ENCODE data around the gene CCDC192. TPM values are rescaled to one million over a fixed set of nuclear protein-coding genes. Genes with fewer than 3 reads are reported as not detected.
"Not testable (repeated sequence)": the region's sequence is repeated elsewhere in the genome, so short reads cannot be mapped to it uniquely, and the experiment has no call there.

The CCDC192 gene
- total RNA-seq, 1 donor from 2014 or later = not detected

DNA sequence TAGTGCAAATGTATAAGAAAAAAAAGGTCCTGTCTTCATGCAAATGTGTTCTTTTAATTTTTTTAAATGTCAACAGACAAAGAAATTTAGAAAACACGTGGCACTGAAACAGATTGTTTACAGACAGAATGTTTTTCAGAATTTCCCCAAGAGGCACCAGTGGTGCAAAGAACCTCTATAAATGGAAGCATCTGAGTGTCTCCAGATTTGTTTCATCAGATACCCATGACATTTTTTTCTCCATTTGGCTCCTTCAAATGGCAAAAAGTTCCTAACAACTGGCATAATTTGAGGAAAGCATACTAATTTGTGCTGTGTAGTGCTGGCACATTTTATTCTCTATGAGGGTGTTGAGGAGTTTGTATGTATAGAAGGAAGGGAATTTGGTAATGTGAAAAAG, 15.0 kb downstream of the CCDC192 start:
- no peaks in the 10 kb centered on the region for H3K27me3 ChIP-seq (ENCODE audit: control insufficient read depth, insufficient read depth, low read length)
- H3K4me3 ChIP-seq (ENCODE audit: low read depth, low read length) = no peak overlapping the region
- TF ChIP-seq, protein P1, sequence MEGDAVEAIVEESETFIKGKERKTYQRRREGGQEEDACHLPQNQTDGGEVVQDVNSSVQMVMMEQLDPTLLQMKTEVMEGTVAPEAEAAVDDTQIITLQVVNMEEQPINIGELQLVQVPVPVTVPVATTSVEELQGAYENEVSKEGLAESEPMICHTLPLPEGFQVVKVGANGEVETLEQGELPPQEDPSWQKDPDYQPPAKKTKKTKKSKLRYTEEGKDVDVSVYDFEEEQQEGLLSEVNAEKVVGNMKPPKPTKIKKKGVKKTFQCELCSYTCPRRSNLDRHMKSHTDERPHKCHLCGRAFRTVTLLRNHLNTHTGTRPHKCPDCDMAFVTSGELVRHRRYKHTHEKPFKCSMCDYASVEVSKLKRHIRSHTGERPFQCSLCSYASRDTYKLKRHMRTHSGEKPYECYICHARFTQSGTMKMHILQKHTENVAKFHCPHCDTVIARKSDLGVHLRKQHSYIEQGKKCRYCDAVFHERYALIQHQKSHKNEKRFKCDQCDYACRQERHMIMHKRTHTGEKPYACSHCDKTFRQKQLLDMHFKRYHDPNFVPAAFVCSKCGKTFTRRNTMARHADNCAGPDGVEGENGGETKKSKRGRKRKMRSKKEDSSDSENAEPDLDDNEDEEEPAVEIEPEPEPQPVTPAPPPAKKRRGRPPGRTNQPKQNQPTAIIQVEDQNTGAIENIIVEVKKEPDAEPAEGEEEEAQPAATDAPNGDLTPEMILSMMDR (IDR thresholded peaks at IDR 0.05; ENCODE audit: insufficient read depth, low read length, poor library complexity, severe bottlenecking) = no peak
- no peak for DNase-seq (ENCODE audit: low read depth)
- no peaks in the 10 kb centered on the region for H3K36me3 ChIP-seq (ENCODE audit: control insufficient read depth, insufficient read depth, low read length)

DNA sequence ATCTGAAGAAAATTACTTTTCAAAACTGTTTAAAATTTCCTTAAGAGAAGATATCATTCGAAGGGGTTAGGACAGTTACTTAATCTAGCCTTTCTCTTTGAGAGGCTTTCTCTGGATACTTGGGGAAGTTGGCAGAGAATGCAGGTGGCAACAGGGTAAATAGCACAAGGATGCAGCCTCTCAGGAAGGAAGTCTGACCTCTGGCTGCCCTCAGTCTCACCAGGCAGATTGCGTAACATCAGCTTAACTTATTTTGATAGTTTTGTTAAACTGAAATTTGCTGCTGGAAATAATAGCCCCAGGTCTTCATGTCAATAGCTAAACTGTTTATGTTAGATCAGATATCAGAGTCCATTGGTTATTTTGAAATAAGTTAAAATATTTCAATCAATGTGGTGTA, 20.4 kb downstream of the CCDC192 start:
- no peak for DNase-seq (ENCODE audit: low read depth)
- H3K4me3 ChIP-seq (ENCODE audit: low read depth, low read length) = no peak overlapping the region
- TF ChIP-seq, protein P1 (IDR thresholded peaks at IDR 0.05; ENCODE audit: insufficient read depth, low read length, poor library complexity, severe bottlenecking) = no peak
- H3K27me3 ChIP-seq (ENCODE audit: control insufficient read depth, insufficient read depth, low read length) = no peaks in the 10 kb centered on the region
- H3K36me3 ChIP-seq (ENCODE audit: control insufficient read depth, insufficient read depth, low read length) = no peaks in the 10 kb centered on the region

DNA sequence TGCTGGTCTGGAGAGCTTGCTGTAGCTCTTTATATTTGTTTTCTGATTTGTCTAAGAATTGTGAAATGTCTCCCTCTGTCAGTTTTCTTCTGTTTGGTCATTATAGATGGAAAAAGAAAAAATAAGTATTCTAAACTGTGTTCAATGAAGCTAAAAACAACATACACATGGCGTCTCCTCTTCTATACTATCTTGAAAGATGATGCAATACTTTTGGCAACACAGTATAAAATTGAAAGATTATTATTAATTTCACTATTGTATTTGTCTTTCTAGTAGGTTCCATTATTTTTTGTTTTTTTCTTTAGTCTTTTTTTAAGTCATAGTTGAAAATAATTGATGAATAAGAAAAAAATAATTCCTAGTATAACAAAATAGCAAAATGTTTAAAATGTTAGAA, 22.5 kb downstream of the CCDC192 start:
- H3K27me3 ChIP-seq (ENCODE audit: control insufficient read depth, insufficient read depth, low read length) = no peaks in the 10 kb centered on the region
- H3K4me3 ChIP-seq (ENCODE audit: low read depth, low read length) = no peak overlapping the region
- no peak for DNase-seq (ENCODE audit: low read depth)
- TF ChIP-seq, protein P1 (IDR thresholded peaks at IDR 0.05; ENCODE audit: insufficient read depth, low read length, poor library complexity, severe bottlenecking) = no peak
- H3K36me3 ChIP-seq (ENCODE audit: control insufficient read depth, insufficient read depth, low read length) = no peaks in the 10 kb centered on the region

DNA sequence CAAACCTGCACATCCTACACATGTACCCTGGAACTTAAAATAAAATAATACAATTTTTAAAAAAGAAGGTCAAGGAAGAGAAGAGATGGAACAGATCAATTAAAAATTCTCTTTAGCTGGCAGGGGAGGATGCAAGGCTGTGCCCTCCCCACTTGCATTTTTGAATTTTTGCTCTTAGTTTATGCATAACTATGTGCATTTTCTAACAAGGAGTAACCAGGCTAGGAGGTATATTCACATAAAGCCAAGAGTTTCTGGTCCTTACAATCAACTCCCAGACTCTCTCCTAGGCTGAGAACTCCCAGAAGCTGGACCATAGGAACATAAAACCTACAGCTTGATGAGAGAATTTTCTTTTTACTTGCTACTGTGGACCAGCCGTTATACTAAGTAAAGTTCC, 29.8 kb downstream of the CCDC192 start:
- no peak for DNase-seq (ENCODE audit: low read depth)
- H3K36me3 ChIP-seq (ENCODE audit: control insufficient read depth, insufficient read depth, low read length) = no peaks in the 10 kb centered on the region
- no peak overlapping the region for H3K4me3 ChIP-seq (ENCODE audit: low read depth, low read length)
- TF ChIP-seq, protein P1 (IDR thresholded peaks at IDR 0.05; ENCODE audit: insufficient read depth, low read length, poor library complexity, severe bottlenecking) = no peak
- H3K27me3 ChIP-seq (ENCODE audit: control insufficient read depth, insufficient read depth, low read length) = no peaks in the 10 kb centered on the region

DNA sequence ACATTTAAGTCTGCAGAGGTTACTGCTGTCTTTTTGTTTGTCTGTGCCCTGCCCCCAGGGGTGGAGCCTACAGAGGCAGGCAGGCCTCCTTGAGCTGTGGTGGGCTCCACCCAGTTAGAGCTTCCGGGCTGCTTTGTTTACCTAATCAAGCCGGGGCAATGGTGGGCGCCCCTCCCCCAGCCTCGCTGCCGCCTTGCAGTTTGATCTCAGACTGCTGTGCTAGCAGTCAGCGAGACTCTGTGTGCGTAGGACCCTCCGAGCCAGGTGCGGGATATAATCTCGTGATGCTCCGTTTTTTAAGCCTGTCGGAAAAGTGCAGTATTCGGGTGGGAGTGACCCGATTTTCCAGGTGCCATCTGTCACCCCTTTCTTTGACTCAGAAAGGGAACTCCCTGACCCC, 36.2 kb downstream of the CCDC192 start:
- not testable (repeated sequence) for H3K36me3 ChIP-seq (ENCODE audit: control insufficient read depth, insufficient read depth, low read length); H3K4me3 ChIP-seq (ENCODE audit: low read depth, low read length); H3K27me3 ChIP-seq (ENCODE audit: control insufficient read depth, insufficient read depth, low read length); DNase-seq (ENCODE audit: low read depth)

DNA sequence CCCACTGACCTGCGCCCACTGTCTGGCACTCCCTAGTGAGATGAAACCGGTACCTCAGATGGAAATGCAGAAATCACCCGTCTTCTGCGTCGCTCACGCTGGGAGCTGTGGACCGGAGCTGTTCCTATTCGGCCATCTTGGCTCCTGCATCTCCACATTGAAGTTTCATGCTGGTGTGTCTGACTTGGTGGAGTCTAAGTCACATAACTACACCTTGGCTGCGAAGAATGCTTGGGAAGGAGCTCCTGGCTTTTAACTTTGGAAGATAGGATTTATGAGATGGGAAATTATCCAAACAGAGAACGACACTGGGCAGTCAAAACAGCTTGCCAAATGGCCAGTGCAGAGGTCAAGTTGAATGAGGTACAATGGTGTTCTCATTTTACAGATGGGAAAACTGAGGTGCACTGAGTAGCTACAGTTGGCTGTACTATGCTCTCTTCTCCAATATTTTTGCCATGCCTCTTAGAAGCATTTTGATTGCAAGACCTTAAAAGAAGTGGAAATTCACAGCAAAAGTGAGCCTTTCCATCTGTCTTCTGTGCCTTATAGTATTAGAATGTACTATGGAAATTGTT, 36.7 kb downstream of the CCDC192 start:
- no peak overlapping the region for H3K4me3 ChIP-seq (ENCODE audit: low read depth, low read length)
- H3K36me3 ChIP-seq (ENCODE audit: control insufficient read depth, insufficient read depth, low read length) = no peaks in the 10 kb centered on the region
- no peaks in the 10 kb centered on the region for H3K27me3 ChIP-seq (ENCODE audit: control insufficient read depth, insufficient read depth, low read length)
- no peak for DNase-seq (ENCODE audit: low read depth)
- TF ChIP-seq, protein P1 (IDR thresholded peaks at IDR 0.05; ENCODE audit: insufficient read depth, low read length, poor library complexity, severe bottlenecking) = no peak

All from kidney epithelial cell (primary cell).